Hepatocyte (in vitro differentiated cells): ENCODE measurements around the gene CDK16.

ENCODE experiments used
- EZH2 ChIP-seq: fragments of 200-600 bp; sonication (generic); IDR thresholded peaks from 2 replicates; pipeline ENCODE4 v1.6.1; 2016; ENCODE audit warnings: antibody characterized with exemption, mild to moderate bottlenecking, borderline replicate concordance
- EZH2phosphoT487 ChIP-seq: fragments of 200-600 bp; sonication (generic); IDR thresholded peaks from one replicate; pipeline ENCODE4 v1.6.1; 2018; ENCODE audit warnings: antibody characterized with exemption, mild to moderate bottlenecking, low read depth, moderate library complexity; ENCODE audit not compliant: unreplicated experiment, severe bottlenecking
- TF ChIP-seq, protein P1 (sequence below): fragments of 200-600 bp; sonication (generic); IDR thresholded peaks from 2 replicates; pipeline ENCODE4 v1.5.1; 2016; ENCODE audit warnings: antibody characterized with exemption, mild to moderate bottlenecking; ENCODE audit not compliant: poor library complexity

DNA sequence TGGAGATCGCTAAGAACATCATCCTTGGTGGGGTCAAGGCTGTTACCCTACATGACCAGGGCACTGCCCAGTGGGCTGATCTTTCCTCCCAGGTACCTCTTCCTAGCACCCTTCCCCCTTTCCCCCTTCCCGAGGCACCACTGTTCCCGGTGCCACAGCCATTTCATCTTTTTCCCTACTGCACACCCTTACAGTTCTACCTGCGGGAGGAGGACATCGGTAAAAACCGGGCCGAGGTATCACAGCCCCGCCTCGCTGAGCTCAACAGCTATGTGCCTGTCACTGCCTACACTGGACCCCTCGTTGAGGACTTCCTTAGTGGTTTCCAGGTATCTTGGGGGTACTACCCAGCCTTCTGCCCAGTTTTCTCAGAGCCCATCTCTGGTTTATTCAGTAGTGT lies 19.2 kb upstream of the CDK16 start:
- TF ChIP-seq, protein P1, sequence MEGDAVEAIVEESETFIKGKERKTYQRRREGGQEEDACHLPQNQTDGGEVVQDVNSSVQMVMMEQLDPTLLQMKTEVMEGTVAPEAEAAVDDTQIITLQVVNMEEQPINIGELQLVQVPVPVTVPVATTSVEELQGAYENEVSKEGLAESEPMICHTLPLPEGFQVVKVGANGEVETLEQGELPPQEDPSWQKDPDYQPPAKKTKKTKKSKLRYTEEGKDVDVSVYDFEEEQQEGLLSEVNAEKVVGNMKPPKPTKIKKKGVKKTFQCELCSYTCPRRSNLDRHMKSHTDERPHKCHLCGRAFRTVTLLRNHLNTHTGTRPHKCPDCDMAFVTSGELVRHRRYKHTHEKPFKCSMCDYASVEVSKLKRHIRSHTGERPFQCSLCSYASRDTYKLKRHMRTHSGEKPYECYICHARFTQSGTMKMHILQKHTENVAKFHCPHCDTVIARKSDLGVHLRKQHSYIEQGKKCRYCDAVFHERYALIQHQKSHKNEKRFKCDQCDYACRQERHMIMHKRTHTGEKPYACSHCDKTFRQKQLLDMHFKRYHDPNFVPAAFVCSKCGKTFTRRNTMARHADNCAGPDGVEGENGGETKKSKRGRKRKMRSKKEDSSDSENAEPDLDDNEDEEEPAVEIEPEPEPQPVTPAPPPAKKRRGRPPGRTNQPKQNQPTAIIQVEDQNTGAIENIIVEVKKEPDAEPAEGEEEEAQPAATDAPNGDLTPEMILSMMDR = no peak
- TF ChIP-seq EZH2 = no peak
- TF ChIP-seq EZH2phosphoT487 = no peak
